H1 (cell line): ENCODE measurements around the gene GSTT2. TPM values are rescaled to one million over a fixed set of nuclear protein-coding genes. Genes with fewer than 3 reads are reported as not detected.

Experiments
- CTCF ChIA-PET: fragments of 300-600 bp; sonication (Branson Sonifier 250); formaldehyde crosslinking; loops from one replicate; lab custom pipeline; 2021; ENCODE audit not compliant: partially characterized antibody; lab: Charles Lee
- POLR2A ChIA-PET: fragments of 300-600 bp; sonication (Branson Sonifier 250); formaldehyde crosslinking; loops from one replicate; lab custom pipeline; 2021; ENCODE audit warnings: inconsistent platforms; ENCODE audit not compliant: partially characterized antibody; lab: Charles Lee
- DNase-seq, 2 experiments: peaks; one replicate each; pipeline versions ENCODE4 v3.0.0 to v3.0.0-alpha.2; 2010 to 2022; ENCODE audit warnings: low spot score in 2 of 2, low read depth in 1 of 2, mixed read lengths in 1 of 2
- FAIRE-seq: peaks from 2 replicates; lab custom pipeline; 2011; peaks lifted over from hg19 to GRCh38; lab: Jason Lieb, UNC
- H2AFZ ChIP-seq: 2 replicates; pipeline ENCODE4 v1.8.1; 2012; ENCODE audit warnings: low read length, inconsistent platforms
- H2AK5ac ChIP-seq: 2 replicates; pipeline ENCODE4 v1.6.1; 2013; ENCODE audit warnings: low read depth, low read length
- H2BK120ac ChIP-seq: replicated peaks from 2 replicates; pipeline ENCODE3; 2013; ENCODE audit warnings: low read depth, low read length, inconsistent platforms
- H2BK12ac ChIP-seq: 2 replicates; pipeline ENCODE4 v1.6.1; 2013; ENCODE audit warnings: low read depth, low read length
- H2BK15ac ChIP-seq: 2 replicates; pipeline ENCODE4 v1.6.1; 2013; ENCODE audit warnings: low read length
- H2BK20ac ChIP-seq: 2 replicates; pipeline ENCODE4 v1.6.1; 2013; ENCODE audit warnings: low read length
- H2BK5ac ChIP-seq: 2 replicates; pipeline ENCODE4 v1.6.1; 2013; ENCODE audit warnings: low read depth, low read length
- H3K14ac ChIP-seq: 2 replicates; pipeline ENCODE4 v1.6.1; 2013; ENCODE audit warnings: inconsistent platforms; ENCODE audit not compliant: insufficient read length
- H3K18ac ChIP-seq: 2 replicates; pipeline ENCODE4 v1.6.1; 2013; ENCODE audit warnings: low read length; ENCODE audit errors: extremely low read depth
- H3K23ac ChIP-seq: 2 replicates; pipeline ENCODE4 v1.6.1; 2013; ENCODE audit warnings: inconsistent platforms; ENCODE audit not compliant: insufficient read length
- H3K23me2 ChIP-seq: 2 replicates; pipeline ENCODE4 v1.6.1; 2013; ENCODE audit warnings: low read depth, low read length
- H3K27ac ChIP-seq: 2 replicates; pipeline ENCODE4 v1.6.1; 2011; ENCODE audit warnings: low read depth, low read length, inconsistent platforms
- H3K27me3 ChIP-seq, 4 experiments: replicated peaks in 1 of 4; 1 replicate in 1 of 4; 2 replicates in 3 of 4; pipeline versions ENCODE4 v1.6.1 to v1.8.1; 2011 to 2013; ENCODE audit warnings: low read length in 3 of 4, mild to moderate bottlenecking in 3 of 4, inconsistent platforms in 2 of 4, mixed read lengths in 2 of 4, moderate library complexity in 1 of 4; ENCODE audit not compliant: control insufficient read depth in 3 of 4, insufficient read depth in 3 of 4; ENCODE audit errors: extremely low read depth in 1 of 4
- H3K36me3 ChIP-seq, 4 experiments: 2 replicates each; pipeline versions ENCODE4 v1.6.1 to v1.8.1; 2011 to 2013; ENCODE audit warnings: mild to moderate bottlenecking in 4 of 4, low read length in 3 of 4, moderate library complexity in 2 of 4, control low read depth in 1 of 4, inconsistent platforms in 1 of 4; ENCODE audit not compliant: insufficient read depth in 4 of 4, control insufficient read depth in 2 of 4
- H3K4ac ChIP-seq: replicated peaks from 2 replicates; pipeline ENCODE3; 2013; ENCODE audit warnings: low read length, low read depth, mixed read lengths, inconsistent platforms; ENCODE audit not compliant: insufficient read length
- H3K4me1 ChIP-seq, 4 experiments: replicated peaks in 1 of 4; 1 replicate in 1 of 4; 2 replicates in 3 of 4; pipeline versions ENCODE4 v1.6.1 to v1.8.1; 2011 to 2013; ENCODE audit warnings: low read length in 3 of 4, inconsistent platforms in 2 of 4, mixed read lengths in 1 of 4; ENCODE audit not compliant: insufficient read depth in 4 of 4, control insufficient read depth in 3 of 4
- H3K4me2 ChIP-seq, 2 experiments: 2 replicates each; pipeline versions ENCODE4 v1.6.1 to v1.8.1; 2011 to 2013; ENCODE audit warnings: low read depth in 2 of 2, low read length in 2 of 2, control low read depth in 1 of 2, inconsistent platforms in 1 of 2, mild to moderate bottlenecking in 1 of 2; ENCODE audit not compliant: insufficient read depth in 1 of 2
- H3K4me3 ChIP-seq, 4 experiments: fragments of 200-600, 300-600 bp in 1 of 4; sonication (generic), shearing (Covaris generic), sonication (Bioruptor Twin) in 1 of 4; 2 replicates each; pipeline versions ENCODE4 v1.5.1 to v1.8.1; 2011 to 2016; ENCODE audit warnings: low read length in 4 of 4, low read depth in 3 of 4, control low read depth in 2 of 4, inconsistent platforms in 2 of 4, mild to moderate bottlenecking in 2 of 4, mixed read lengths in 1 of 4, moderate library complexity in 1 of 4; ENCODE audit not compliant: insufficient read depth in 2 of 4; ENCODE audit errors: extremely low read depth in 1 of 4
- H3K56ac ChIP-seq: replicated peaks from 2 replicates; pipeline ENCODE3; 2013; ENCODE audit warnings: low read depth, mild to moderate bottlenecking, mixed read lengths, low read length, inconsistent platforms; ENCODE audit not compliant: insufficient read length
- H3K79me1 ChIP-seq: 2 replicates; pipeline ENCODE4 v1.6.1; 2013; ENCODE audit warnings: low read depth, low read length, control low read depth
- H3K79me2 ChIP-seq, 2 experiments: 2 replicates each; pipeline versions ENCODE4 v1.6.1 to v1.8.1; 2012 to 2013; ENCODE audit warnings: low read length in 2 of 2, mild to moderate bottlenecking in 2 of 2, inconsistent platforms in 1 of 2; ENCODE audit not compliant: insufficient read depth in 2 of 2, control insufficient read depth in 1 of 2
- H3K9ac ChIP-seq, 4 experiments: replicated peaks in 1 of 4; 1 replicate in 1 of 4; 2 replicates in 3 of 4; pipeline versions ENCODE4 v1.6.1 to v1.8.1; 2011 to 2013; ENCODE audit warnings: low read depth in 3 of 4, low read length in 3 of 4, control low read depth in 2 of 4, mild to moderate bottlenecking in 2 of 4, moderate library complexity in 2 of 4, inconsistent platforms in 1 of 4; ENCODE audit errors: extremely low read depth in 1 of 4
- H3K9me3 ChIP-seq, 2 experiments: 2 replicates each; pipeline versions ENCODE4 v1.6.1 to v1.8.1; 2012 to 2013; ENCODE audit warnings: mild to moderate bottlenecking in 2 of 2, moderate library complexity in 2 of 2, control low read depth in 1 of 2, inconsistent platforms in 1 of 2, low read depth in 1 of 2, low read length in 1 of 2, mixed read lengths in 1 of 2; ENCODE audit not compliant: insufficient read depth in 2 of 2
- H4K20me1 ChIP-seq, 2 experiments: replicated peaks in 1 of 2; 2 replicates each; pipeline versions ENCODE3 to v1.8.1; 2011 to 2013; ENCODE audit warnings: inconsistent platforms in 2 of 2, low read length in 2 of 2, mild to moderate bottlenecking in 1 of 2; ENCODE audit not compliant: insufficient read depth in 2 of 2, control insufficient read depth in 1 of 2
- H4K5ac ChIP-seq: 2 replicates; pipeline ENCODE4 v1.6.1; 2013; ENCODE audit warnings: low read length, low read depth, mixed read lengths, inconsistent platforms; ENCODE audit not compliant: insufficient read length
- H4K8ac ChIP-seq: 2 replicates; pipeline ENCODE4 v1.8.0; 2013; ENCODE audit warnings: mild to moderate bottlenecking, moderate library complexity, low read length, inconsistent platforms; ENCODE audit not compliant: insufficient read depth; ENCODE audit errors: extremely low read depth
- H4K91ac ChIP-seq: replicated peaks from 2 replicates; pipeline ENCODE3; 2013; ENCODE audit warnings: low read length, mixed read lengths, inconsistent platforms; ENCODE audit not compliant: insufficient read length
- BACH1 ChIP-seq: IDR thresholded peaks from 2 replicates; pipeline ENCODE4 v1.6.1; 2012; ENCODE audit warnings: low read length, improper control_type of control experiment
- BCL11A ChIP-seq, 2 experiments: IDR thresholded peaks; one replicate each; pipeline ENCODE4 v1.6.1; 2011; ENCODE audit warnings: low read depth in 2 of 2, low read length in 2 of 2, mild to moderate bottlenecking in 2 of 2
- CHD1 ChIP-seq: IDR thresholded peaks from 2 replicates; pipeline ENCODE4 v1.6.1; 2012; ENCODE audit warnings: low read depth, low read length, improper control_type of control experiment
- CHD2 ChIP-seq: IDR thresholded peaks from 2 replicates; pipeline ENCODE4 v1.6.1; 2012; ENCODE audit warnings: low read length, improper control_type of control experiment
- FOSL1 ChIP-seq: IDR thresholded peaks from 2 replicates; pipeline ENCODE4 v1.6.1; 2011; ENCODE audit warnings: mild to moderate bottlenecking, low read depth, low read length, moderate library complexity; ENCODE audit not compliant: insufficient read depth
- HDAC2 ChIP-seq, 2 experiments: fragments of 300-600 bp in 1 of 2; sonication (generic) in 1 of 2; IDR thresholded peaks; 2 replicates each; pipeline ENCODE4 v1.6.1; 2011 to 2012; ENCODE audit warnings: low read depth in 2 of 2, low read length in 2 of 2, mild to moderate bottlenecking in 2 of 2, moderate library complexity in 2 of 2, borderline replicate concordance in 1 of 2, inconsistent platforms in 1 of 2
- KDM5A ChIP-seq: fragments of 200-600 bp; IDR thresholded peaks from 2 replicates; pipeline ENCODE4 v1.7.1; 2012; ENCODE audit warnings: mild to moderate bottlenecking, low read length, inconsistent platforms, mixed read lengths
- WGBS, 2 experiments: shearing (Covaris generic) in 1 of 2; methylation state at CpG; one replicate each; pipeline versions ENCODE4 v1.1.6 to v1.1.7; 2013 to 2015; ENCODE audit warnings: low lambda C conversion rate in 2 of 2, mixed read lengths in 2 of 2, inconsistent platforms in 1 of 2, low coverage in 1 of 2, missing lambda C conversion rate in 1 of 2; ENCODE audit not compliant: insufficient replicate concordance in 2 of 2, insufficient coverage in 1 of 2, insufficient read length in 1 of 2; ENCODE audit errors: extremely low coverage in 1 of 2, missing lambda C conversion rate in 1 of 2; 5-methylcytosine and 5-hydroxymethylcytosine counted together
- polyA plus RNA-seq, 7 experiments: library from polyadenylated mRNA; depleted of rRNA in 3 of 7; stranded (reverse) in 5 of 7; unstranded in 2 of 7; fragments of >200 nt in 5 of 7; fragments of 200-250 nt in 2 of 7; gene quantifications; 1 replicate in 5 of 7; 2 replicates in 1 of 7; 4 replicates in 1 of 7; pipeline versions ENCODE4 v1.2.1 to v1.2.3, GENCODE V29; 2011 to 2013; ENCODE audit warnings: missing spikeins in 2 of 7, mixed read lengths in 2 of 7
- total RNA-seq: library from RNA; stranded (reverse); fragmentation: NEBNext Ultra II Directional; extraction: Animal tissue kit (Norgen Biotek cat#: 25700); gene quantifications from 2 replicates; pipeline ENCODE4 v1.2.1, GENCODE V29; 2021

GSTT2 gene
- total and polyA plus RNA-seq, 2 of the 8 experiments (the other 6 are each of a cell fraction or from before 2014, with no cell fraction given), result 1.1 to 1.5 TPM

- no peak overlapping the region for H2AK5ac ChIP-seq
- H3K4me3 ChIP-seq, result no peak overlapping the region
- no peaks in the 10 kb centered on the region for H3K27me3 ChIP-seq
- H3K23ac ChIP-seq, result no peak overlapping the region
- H4K8ac ChIP-seq, result no peak overlapping the region
- H4K20me1 ChIP-seq, result peaks cover 0 to 1% of the 10 kb centered on the region in 2 experiments
- ChIA-PET CTCF (interaction anchor here (1.3 kb wide), 1 partner anchor 17 kb away, joined by 3 read pairs; no protein-coding TSS in a partner anchor), POLR2A (no interaction called here)
- H3K9ac ChIP-seq, result no peak overlapping the region
- no peak overlapping the region for H2BK15ac ChIP-seq
- no peak overlapping the region for H2BK120ac ChIP-seq
- H3K4me1 ChIP-seq, result no peaks in the 10 kb centered on the region; a peak in 1 of 7 replicates
- no peak overlapping the region for H2BK12ac ChIP-seq
- H3K27ac ChIP-seq, result no peak overlapping the region
- no peak overlapping the region for H2BK5ac ChIP-seq
- H2AFZ ChIP-seq, result no peak overlapping the region
- H4K5ac ChIP-seq, result no peak overlapping the region
- no peaks in the 10 kb centered on the region for H3K9me3 ChIP-seq
- peaks cover 0 to 80% of the 10 kb centered on the region in 2 experiments; a peak in 2 of 4 replicates for H3K79me2 ChIP-seq
- no peaks in the 10 kb centered on the region for H3K23me2 ChIP-seq
- no peak overlapping the region for H2BK20ac ChIP-seq
- no peaks in the 10 kb centered on the region for H3K36me3 ChIP-seq
- H3K18ac ChIP-seq, result no peak overlapping the region
- H3K4me2 ChIP-seq, result no peak overlapping the region
- 89% methylated on average over 2 of the region's 2 CpGs; no CpG with 5 or more reads in 1 of the 2 experiments for WGBS, 2 experiments
- DNase-seq (no peak), FAIRE-seq (no peak)
- TF ChIP-seq BACH1, result no peak
- TF ChIP-seq BCL11A (IDR thresholded peaks at IDR 0.05; ENCODE audit: low read depth in 2 of 2, low read length in 2 of 2), result no peak
- no peak for TF ChIP-seq CHD1
- TF ChIP-seq FOSL1, result no peak
- no peak for TF ChIP-seq CHD2
- no peak for TF ChIP-seq HDAC2 (IDR thresholded peaks at IDR 0.05; ENCODE audit: borderline replicate concordance in 1 of 2, low read depth in 2 of 2, low read length in 2 of 2)
- TF ChIP-seq KDM5A, result no peak
- no peak overlapping the region for H3K4ac ChIP-seq
- H4K91ac ChIP-seq, result no peak overlapping the region
- no peak overlapping the region for H3K56ac ChIP-seq
- H3K79me1 ChIP-seq, result peaks cover 14% of the 10 kb centered on the region
- no peak overlapping the region for H3K14ac ChIP-seq
These were observed 48.1 kb downstream of the GSTT2 start for GRCh38 chr22:24027991-24028390.
